NCI-H524 treated with DMSO at 0.1 percent for 48 hours (cell line): ENCODE results near the gene MROH7.
A peak's percentile ranks its signal among the peaks of the same experiment; 100 is the strongest.
"Not testable (repeated sequence)": the region's sequence is repeated elsewhere in the genome, so short reads cannot be mapped to it uniquely, and the experiment has no call there.

Experiments used
- DNase-seq: peaks from one replicate; lab custom pipeline; 2025; lab: John Stamatoyannopoulos, UW

Gene MROH7

DNA sequence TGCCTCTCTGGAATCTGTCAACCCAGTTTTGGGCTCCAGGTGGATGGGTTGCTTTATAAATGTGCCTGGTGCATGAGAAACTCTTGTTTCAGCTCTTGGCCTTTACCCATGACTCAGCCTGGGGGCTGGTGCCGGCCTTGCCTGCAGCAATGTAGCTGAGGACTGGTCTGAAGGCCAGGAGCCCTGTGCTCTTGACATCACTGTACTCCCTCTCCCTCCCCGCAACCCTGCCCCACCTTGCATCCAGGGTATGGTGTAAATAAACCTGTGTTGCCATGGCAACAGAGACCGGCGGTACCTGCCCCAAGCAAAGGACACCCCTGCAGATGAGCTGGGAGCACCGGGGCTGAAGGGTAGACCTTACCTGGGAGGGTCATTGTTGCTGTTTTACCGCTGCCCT lies 31.5 kb upstream of the MROH7 start:
- DNase-seq = no peak

DNA sequence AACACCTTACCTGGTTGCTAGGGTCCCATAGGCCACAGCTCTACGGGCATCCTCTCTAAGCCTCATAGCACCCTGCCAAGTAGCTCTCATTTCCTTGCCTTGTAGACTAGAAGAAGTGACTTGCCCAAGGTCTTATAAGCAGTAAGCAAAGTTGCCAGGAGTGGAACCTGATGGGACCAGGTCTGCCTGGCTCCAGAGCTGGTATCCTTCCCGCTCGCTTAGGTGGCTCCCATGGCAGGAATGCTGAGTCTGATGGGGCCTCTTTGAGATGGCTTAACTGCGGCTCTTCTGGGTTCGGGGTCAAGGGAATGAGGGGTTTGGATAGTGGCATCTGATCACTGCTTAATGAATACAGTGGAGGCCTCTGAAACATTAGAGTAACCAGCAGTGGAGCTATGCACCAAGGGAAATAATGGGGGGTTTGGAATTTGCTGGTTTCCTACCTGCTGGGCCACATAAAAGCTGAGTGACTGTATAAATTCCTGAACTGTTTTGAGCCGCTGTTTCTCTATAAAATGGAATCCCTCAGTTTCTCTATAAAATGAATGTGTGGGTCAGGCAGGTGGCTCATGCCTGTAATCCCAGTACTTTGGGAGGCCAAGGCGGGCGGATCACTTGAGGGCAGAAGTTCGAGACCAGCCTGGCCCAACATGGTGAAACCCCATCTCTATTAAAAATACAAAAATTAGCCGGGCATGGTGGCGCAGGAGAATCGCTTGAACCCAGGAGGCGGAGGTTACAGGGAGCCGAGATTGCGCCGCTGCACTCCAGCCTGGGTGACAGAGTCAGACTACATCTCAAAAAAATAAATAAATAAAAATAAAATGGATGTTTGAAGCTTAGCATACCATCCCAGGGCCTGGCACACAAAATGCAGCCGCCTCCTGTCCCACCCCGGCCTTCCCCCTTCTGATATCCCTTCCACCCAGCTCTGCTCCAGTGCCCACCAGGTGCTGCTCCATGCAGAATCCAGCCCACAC lies 30.7 kb upstream of the MROH7 start:
- no peak for DNase-seq

DNA sequence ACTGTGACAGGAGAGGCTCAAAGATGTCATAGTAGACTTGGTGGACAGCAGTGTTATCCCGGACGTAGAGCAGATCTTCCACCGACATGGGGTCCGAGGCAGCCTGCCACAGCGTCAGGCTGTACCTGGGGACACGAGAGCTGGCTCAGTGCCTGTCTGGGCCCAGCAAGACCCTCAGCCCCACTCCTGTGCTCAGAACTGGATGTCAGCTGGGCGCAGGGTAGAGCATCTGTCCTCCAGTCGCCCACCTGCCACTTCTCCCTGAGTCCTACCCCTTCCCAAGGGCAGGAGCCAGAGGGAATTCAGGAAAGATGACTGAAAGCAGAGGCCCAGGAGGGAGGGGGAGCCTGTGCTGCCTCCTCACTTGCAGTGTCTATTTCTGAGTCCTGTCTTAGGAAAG lies 30.0 kb upstream of the MROH7 start:
- no peak for DNase-seq

DNA sequence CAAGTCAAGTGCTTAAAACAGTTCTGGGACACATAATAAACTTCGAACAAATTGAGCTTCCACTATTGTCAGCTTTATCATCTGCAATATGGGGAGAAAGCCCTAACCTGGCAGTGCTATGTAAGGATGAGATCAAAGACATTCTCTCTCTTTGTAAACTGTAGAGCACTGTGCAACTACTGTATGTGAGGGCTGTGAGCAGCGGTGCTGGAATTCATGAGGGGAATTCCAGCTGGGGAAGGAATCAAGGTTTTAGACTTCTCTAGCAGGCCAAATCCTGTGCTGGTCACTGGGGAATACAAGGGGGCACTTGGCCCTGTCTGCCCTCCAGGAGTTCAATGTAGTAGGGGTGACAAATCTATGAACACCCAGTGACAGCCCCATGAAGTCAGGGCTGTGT lies 27.6 kb upstream of the MROH7 start:
- DNase-seq = no peak

DNA sequence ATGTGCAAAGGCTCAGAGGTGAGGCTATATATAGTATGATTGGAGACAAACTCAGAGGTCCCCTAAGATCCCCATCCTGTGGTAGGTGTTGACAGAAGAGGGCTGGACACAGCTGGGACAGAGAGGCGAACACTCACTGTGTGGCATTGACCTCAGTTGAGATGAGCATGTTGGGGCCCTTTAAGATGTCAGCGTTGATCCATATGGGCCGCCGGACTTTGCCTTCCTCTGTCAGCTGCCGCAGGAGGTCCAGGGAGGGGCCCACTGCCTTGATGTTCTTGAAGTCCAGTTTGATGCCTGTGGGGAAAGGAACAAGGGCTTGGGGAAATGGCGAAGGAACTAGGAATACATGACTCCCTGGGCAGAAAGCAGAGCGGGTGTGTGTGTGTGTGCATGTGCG lies 27.0 kb upstream of the MROH7 start:
- no peak for DNase-seq

DNA sequence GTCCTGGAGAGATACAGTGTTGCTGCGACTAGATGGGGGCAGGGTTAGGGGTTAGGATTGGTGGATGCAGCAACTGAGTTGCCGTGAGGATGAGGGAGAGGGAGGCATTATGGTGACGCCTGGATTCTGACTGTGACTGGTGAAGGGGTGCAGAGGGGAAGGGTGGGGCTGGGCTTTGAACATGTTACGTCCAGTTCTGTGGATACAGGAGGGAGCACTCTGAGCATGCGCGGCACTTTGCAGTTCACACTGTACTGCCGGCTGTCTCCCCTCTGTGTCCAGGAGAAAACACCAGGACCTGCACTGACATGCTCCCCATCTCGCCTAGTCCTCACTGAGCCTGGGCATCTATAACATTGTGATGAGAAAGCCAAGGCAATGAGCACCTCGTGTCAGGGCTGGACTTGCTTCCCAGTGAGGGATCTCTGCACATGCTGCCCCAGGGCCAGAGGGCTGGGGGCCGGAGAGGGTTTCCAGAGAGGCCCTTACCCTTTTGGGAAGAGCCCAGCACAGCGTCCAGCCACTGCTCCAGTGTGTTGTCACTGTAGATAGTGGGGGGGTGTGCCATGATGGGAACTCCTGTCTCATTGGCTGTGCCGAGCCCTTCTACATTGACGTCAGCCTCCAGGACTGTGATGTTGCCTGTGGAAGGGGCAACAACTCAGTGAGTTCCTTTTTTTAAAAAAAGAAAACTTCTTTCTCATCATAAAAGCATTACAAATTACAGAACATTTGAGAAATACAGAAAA lies 25.9 kb upstream of the MROH7 start:
- no peak for DNase-seq

DNA sequence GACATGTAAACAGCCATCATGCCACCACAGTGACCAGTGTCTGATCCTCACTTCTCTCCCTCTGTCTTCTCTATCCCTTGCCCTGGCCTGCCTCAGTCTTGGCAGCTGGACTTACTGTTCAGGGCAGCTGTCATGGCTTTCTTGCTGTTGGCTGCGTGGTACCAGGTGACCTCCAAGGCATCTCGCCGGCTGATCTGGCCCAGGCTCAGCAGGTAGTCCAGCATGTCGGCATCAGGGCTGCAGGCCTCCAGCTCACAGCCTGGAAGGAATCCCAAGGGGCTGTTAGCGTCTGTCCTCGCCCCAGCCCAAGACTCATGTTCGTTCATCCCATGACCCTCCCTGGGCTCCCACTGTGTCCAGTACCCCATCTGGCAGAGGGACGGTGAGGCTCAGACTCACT lies 21.8 kb upstream of the MROH7 start:
- no peak for DNase-seq

DNA sequence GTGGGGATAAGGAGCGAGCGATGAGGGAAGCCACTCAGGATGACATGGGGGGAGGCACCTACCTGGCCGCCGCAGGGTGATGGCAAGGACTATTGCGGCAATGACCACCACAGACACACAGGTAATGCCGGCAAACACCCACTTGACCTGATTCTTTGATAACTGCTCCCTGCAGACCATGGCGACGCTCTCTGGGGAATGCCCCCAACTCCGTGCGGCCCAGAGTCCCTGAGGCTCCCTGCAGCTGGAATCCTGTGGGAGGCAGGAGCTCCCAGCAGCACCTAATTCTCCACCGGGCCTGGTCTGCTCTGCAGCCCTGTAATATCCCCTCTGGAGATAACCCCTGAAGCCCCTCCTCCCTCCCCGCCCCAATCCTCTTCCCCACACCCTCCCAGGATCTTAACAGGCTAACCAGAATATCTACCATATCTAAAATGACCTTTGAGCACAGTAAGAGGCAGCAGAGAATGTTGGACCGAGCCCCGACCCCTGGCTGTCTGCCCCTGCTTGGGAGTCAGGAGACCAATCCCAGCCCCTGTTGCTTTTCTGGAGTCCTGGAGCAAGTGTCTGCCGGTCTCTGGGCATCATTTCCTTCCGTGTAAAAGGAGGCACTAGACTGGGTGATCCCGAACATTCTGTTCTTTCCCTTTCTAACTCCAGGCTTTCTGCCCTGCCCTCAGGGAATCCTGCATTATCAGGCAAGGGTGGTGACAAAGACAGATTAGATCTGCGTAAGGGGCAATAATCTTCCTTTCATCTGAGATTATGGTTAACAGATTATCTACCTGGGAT lies 18.2 kb upstream of the MROH7 start, which contains the start of gene FAM151A:
Gene FAM151A, minus strand, starts transcription at position 310 of the 792 bp plus-strand sequence. Its CDS starts 130 bp downstream, at position 180.
- DNase-seq = no peak

DNA sequence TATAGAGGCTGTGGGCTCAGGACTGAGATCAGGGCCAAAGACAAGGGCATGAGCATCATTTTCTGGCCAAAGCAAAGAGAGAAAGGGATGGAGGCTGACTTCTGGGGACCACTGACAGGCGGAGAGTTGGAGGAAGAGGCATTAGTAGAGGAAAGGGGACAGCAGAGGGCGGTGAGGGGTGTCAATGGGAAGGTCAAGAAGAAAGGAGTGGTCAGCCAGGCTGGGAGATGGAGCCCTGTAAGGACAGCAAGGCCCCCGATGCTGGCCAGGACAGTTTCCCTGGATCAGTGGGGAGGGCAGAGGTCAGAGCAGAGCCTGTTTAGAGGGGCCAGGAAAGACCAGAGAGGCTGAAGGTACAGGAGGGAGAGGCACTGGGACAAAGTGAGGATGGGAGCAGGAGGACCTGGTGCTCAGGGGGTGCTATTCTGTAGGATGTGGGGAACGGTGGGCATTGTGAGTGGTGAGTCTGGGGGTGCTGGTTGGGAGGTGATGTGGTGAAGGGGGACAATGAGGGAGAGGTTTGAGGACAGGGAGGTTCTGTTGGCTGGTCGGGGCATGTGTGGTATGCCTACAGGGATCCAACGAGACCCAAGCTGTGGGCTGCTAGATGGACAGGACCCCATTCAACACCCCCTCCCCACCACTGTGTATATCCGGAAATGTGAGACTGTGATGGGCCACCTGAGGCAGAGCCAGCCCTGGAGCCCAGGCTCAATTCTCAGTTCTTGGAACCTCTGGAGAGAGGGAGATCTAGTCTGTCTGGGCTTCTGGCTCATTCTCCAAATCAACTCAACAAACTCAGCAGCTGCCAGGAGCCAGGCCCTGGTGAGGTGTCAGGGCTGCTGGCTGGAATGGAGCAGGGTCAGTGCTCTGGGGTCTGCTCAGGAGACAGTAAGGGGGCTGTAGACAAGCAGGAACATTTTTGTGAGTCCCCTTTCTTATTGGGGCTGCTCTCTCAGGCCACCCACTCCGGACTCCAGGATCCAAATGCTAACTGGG lies 16.8 kb upstream of the MROH7 start:
- DNase-seq = no peak

DNA sequence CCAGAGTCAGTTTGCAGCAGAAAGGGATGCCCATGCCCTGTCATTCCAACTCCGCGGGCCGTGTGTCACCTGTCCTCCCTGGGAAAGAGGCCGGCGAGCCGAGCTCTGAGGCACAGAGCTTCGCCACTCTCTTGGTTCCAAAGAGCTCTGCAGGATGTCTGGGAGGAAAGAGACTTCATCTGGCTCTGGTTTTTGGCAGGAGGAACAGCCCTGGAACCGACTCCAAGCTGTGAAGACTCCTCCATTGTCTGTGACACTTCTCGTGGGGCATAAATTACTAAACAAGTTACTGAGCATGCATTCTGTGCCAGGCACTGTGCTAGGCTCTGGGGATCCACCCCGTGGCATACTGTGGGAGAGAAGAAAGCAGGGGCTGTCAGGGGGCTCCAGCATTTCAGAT lies 14.4 kb upstream of the MROH7 start:
- DNase-seq = no peak

DNA sequence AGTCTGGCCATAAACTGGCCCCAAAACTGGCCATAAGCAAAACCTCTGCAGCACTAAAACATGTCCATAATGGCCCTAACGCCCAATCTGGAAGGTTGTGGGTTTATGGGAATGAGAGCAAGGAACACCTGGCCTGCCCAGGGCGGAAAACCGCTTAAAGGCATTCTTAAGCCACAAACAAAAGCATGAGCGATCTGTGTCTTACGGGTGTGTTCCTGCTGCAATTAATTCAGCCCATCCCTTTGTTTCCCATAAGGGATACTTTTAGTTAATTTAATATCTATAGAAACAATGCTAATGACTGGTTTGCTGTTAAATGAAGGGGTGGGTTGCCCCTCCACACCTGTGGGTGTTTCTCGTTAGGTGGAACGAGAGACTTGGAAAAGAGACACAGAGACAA lies 5.8 kb upstream of the MROH7 start:
- not testable (repeated sequence) for DNase-seq

DNA sequence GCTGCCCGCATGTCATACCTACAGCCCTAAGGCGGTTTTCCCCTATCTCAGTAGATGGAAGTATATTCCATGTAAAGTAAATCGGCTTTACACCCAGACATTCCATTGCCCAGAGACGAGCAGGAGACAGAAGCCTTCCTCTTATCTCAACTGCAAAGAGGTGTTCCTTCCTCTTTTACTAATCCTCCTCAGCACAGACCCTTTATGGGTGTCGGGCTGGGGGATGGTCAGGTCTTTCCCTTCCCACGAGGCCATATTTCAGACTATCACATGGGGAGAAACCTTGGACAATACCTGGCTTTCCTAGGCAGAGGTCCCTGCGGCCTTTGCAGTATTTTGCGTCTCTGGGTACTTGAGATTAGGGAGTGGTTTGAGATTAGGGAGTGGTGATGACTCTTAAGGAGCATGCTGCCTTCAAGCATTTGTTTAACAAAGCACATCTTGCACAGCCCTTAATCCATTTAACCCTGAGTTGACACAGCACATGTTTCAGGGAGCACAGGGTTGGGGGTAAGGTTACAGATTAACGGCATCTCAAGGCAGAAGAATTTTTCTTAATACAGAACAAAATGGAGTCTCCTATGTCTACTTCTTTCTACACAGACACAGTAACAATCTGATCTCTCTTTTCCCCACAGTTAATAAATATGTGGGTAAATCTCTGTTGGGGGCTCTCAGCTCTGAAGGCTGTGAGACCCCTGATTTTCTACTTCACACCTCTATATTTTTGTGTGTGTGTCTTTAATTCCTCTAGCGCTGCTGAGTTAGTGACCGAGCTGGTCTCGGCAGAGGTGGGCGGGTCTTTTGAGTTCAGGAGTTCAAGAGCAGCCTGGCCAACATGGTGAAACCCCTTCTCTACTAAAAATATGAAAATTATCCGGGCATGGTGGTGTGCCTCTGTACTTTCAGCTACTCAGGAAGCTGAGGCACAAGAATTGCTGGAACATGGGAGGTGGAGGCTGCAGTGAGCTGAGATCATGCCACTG lies 4.8 kb upstream of the MROH7 start:
- DNase-seq = peak; percentile 15

DNA sequence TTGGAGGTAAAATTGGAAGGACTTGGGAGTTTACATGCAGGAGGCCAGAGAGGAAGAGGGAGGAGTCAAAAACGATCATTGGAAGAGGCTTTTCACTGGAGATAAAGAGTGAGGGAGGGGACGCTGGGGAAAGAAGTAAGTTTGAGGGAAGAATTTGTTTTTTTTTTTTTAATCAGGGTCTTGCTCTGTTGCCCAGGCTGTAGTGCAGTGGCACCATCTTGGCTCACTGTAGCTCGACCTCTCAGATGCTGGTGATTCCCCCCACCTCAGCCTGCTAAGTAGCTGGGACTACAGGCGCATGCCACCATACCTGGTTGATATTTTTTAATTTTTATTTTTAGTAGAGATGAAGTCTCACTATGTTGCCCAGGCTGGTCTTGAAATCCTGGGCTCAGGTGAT lies 1.2 kb upstream of the MROH7 start:
- no peak for DNase-seq

DNA sequence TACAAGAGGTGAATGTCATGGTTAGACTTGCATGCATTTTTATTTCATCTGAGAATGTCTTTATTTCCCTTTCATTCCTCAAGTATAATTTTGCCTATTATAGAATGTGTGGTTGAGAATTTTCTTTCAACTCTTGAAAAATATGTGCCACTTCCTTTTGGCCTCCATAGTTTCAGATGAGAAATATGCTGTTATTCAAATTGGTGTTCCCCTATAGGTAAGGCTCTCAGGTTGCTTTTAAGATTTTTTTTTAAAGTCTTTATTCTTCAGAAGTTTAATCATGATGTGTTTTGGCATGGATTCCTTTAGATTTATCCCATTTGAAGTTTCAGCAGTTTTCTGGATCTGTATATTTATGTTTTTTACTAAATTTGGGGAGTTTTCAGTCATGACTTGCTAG lies 2.1 kb downstream of the MROH7 start:
- DNase-seq = no peak

DNA sequence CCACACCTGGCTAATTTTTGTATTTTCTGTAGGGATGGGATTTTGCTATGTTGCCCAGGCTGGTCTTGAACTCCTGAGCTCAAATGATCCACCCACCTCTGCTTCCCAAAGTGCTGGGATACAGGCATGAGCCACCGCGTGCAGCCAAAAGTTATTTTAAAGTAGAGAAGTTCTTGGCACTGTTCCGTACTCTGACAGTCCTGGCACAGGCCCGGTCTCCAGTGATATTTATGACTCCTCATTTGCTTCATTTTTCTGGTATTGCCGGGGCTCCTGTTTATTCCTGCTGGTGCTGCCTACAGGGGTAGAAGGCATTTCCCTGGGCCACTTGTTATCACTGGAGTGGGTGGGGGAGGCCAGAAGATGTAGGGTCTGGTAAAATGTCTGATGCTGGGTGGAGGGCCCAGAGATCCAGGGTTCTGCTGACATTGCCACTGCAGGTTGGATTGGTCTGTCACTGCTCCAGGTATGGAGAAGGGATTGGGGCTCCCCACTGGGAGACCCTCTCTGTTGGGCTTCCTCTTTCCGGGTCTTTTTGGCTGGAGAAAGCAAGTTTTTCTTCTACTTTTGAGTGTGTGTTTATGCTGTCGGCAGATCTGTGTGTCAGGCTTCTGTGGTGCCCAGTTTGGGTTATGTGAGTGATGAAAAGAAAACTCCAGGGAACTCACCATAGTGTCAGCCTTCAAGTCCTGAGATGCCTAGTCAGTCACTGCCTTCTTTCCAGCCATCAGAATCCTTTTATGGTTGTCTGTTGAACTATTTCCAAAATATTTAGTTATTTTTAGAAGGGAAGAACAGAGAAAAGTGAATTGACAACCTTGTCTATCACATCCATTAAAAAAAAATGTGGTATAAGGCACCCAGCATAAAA lies 4.5 kb downstream of the MROH7 start:
- DNase-seq = no peak

DNA sequence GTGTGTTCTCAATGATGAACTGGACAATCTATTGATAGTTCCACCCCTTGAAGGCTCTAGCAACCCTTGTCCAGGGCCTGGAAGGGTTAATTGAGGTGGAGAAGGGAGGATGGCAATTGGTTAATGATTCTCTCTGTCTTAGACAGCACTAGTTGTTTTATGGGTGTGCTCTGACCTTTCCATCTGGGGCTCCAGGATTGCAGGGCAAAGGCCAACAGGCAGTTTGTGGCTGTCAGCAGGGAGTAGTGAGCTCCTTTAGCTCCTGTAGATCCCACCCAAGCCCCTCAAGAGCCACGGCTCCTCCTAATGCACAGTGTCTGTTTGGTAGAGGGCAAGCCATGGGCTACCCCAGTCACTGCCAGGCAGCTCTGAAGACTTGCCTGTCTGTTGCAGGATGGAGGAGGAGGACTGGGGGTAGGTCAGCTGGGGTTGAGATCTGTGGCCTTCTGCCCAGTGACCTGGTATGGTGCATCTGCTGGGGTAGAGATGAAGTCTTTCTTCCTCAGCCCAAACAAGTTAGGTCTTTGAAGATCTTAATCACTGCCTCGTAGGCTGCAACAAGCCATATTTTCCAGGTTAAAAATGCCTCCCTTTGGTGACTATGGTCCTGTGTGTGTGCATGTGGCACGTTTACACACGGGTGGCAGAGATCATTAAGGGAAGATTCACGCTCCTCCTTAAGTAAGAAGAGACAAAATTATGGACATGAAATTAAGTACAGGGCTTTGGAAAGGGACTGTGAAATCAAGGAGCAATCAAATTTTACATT lies 7.7 kb downstream of the MROH7 start:
- no peak for DNase-seq

DNA sequence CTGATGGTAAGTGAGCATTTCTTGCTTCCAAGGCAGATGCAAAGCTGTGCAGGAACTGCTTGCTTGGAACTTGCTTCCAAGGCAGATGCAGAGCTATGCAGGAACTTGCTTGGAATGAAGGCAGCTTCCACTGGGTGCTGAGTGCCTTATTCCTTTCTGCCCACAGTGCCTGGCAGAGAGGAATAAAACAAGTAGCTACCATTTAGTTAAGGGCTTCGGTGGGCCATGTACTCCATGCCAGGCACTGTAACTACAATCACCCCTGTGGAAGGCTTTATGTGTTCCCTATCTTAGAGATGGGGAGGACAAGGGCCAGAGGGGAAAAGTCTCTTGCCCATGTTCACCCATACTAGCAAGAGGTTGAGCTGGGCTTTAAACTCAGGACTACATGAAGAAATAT lies 8.3 kb downstream of the MROH7 start:
- DNase-seq = no peak

DNA sequence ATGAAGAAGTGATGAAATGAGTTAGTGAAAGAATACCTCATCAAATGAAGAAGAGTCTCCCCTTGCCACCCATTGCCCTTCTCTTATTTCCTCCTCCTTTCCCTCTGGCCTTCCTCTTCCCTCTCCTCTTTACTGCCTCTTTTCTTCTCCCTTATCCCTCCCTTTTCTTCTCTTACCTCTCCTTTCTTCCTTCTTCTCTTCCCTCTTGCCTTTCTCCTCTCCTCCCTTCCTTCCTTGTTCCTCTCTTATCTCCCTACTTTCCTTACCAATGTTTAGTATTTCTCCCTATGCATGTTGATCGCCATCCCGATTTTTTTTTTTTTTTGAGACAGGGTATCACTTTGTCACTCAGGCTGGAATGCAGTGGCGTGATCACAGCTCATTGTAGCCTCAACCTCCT lies 8.8 kb downstream of the MROH7 start:
- no peak for DNase-seq
